GOT3 (cell line): ENCODE results near the gene DYNLT2.

ENCODE experiments used
- DNase-seq: peaks from one replicate; lab custom pipeline; 2025; ENCODE audit warnings: mixed read lengths; lab: John Stamatoyannopoulos, UW

DYNLT2 gene

GRCh38 chr6:169751242-169752073 is at the start of gene DYNLT2, which contains the start of gene ERMARD:
Gene DYNLT2, minus strand, starts transcription at chr6:169751572. Its CDS starts 114 bp downstream, at chr6:169751458.
Gene ERMARD, plus strand, starts transcription at chr6:169751622. Its CDS starts 36 bp downstream, at chr6:169751658.
- DNase-seq: peak; percentile 84

- no peak for DNase-seq
These were observed 49.5 kb upstream of the DYNLT2 start for GRCh38 chr6:169800668-169801395.

GRCh38 chr6:169800116-169800667 is 48.8 kb upstream of the DYNLT2 start:
- DNase-seq: no peak

GRCh38 chr6:169799474-169799926 is 48.1 kb upstream of the DYNLT2 start:
- no peak for DNase-seq

GRCh38 chr6:169798764-169799473 is 47.5 kb upstream of the DYNLT2 start:
- no peak for DNase-seq

- no peak for DNase-seq
These were observed 43.8 kb upstream of the DYNLT2 start for GRCh38 chr6:169795196-169795595.

- no peak for DNase-seq
These were observed 43.1 kb upstream of the DYNLT2 start for GRCh38 chr6:169794317-169795055.

- DNase-seq: no peak
These were observed 42.0 kb upstream of the DYNLT2 start for GRCh38 chr6:169793408-169793807.

GRCh38 chr6:169792306-169793015 is 41.1 kb upstream of the DYNLT2 start:
- no peak for DNase-seq

- no peak for DNase-seq
These were observed 40.4 kb upstream of the DYNLT2 start for GRCh38 chr6:169791721-169792131.

GRCh38 chr6:169789944-169790927 is 38.9 kb upstream of the DYNLT2 start:
- DNase-seq: peak; percentile 30

GRCh38 chr6:169789146-169789943 is 38.0 kb upstream of the DYNLT2 start:
- no peak for DNase-seq

- DNase-seq: no peak
These were observed 37.4 kb upstream of the DYNLT2 start for GRCh38 chr6:169788809-169789145.

- DNase-seq: no peak
These were observed 36.4 kb upstream of the DYNLT2 start for GRCh38 chr6:169787797-169788196.

- no peak for DNase-seq
These were observed 35.0 kb upstream of the DYNLT2 start for GRCh38 chr6:169786349-169786748.

- DNase-seq: no peak
These were observed 34.2 kb upstream of the DYNLT2 start for GRCh38 chr6:169785566-169785965.

GRCh38 chr6:169784821-169785340 is 33.5 kb upstream of the DYNLT2 start:
- DNase-seq: no peak
